GM12865 (cell line): ENCODE results near the gene TTC27.
"Not testable (repeated sequence)": the region's sequence is repeated elsewhere in the genome, so short reads cannot be mapped to it uniquely, and the experiment has no call there.

Experiments used
- DNase-seq: peaks from one replicate; pipeline ENCODE4 v3.0.0; 2010; ENCODE audit warnings: low read depth
- H3K4me3 ChIP-seq: 2 replicates; pipeline ENCODE4 v1.5.1; 2011; ENCODE audit warnings: mild to moderate bottlenecking, low read depth, low read length, control low read depth
- CTCF ChIP-seq: IDR thresholded peaks from 2 replicates; pipeline ENCODE4 v1.5.1; 2011; ENCODE audit warnings: low read length, control low read depth, low read depth, inconsistent platforms; ENCODE audit not compliant: insufficient read depth; ENCODE audit errors: missing control alignments

TTC27 gene

GRCh38 chr2:32838418-32838817 lies 210.6 kb downstream of the TTC27 start:
- no peak overlapping the region for H3K4me3 ChIP-seq
- TF ChIP-seq CTCF = no peak
- no peak for DNase-seq

GRCh38 chr2:32838949-32839348 lies 211.1 kb downstream of the TTC27 start:
- TF ChIP-seq CTCF = no peak
- no peak overlapping the region for H3K4me3 ChIP-seq
- no peak for DNase-seq

GRCh38 chr2:32841931-32842898 lies 214.4 kb downstream of the TTC27 start:
- no peak for DNase-seq
- no peak for TF ChIP-seq CTCF
- no peak overlapping the region for H3K4me3 ChIP-seq

- TF ChIP-seq CTCF = no peak
- H3K4me3 ChIP-seq = no peak overlapping the region
- no peak for DNase-seq
Observed at GRCh38 chr2:32843699-32844098, 215.8 kb downstream of the TTC27 start.

GRCh38 chr2:32844253-32844652 lies 216.4 kb downstream of the TTC27 start:
- no peak for TF ChIP-seq CTCF
- DNase-seq = no peak
- H3K4me3 ChIP-seq = no peak overlapping the region

GRCh38 chr2:32846274-32846673 lies 218.4 kb downstream of the TTC27 start:
- H3K4me3 ChIP-seq, DNase-seq: not testable (repeated sequence)

GRCh38 chr2:32847734-32848133 lies 219.9 kb downstream of the TTC27 start:
- H3K4me3 ChIP-seq = no peak overlapping the region
- TF ChIP-seq CTCF = no peak
- no peak for DNase-seq
